Measurements from ENCODE around the gene SCN5A. TPM values are rescaled to one million over a fixed set of nuclear protein-coding genes. Genes with fewer than 3 reads are reported as not detected.

SCN5A gene
- total and polyA plus RNA-seq, 2 of the 4 experiments (the other 2 are of a cell fraction) = 1.9 to 2.0 TPM

- H3K18ac ChIP-seq (ENCODE audit: low read depth, low read length) = no peak overlapping the region
- in situ Hi-C loops (cut with MboI; ENCODE audit: low sequenced_read_pairs) = loop anchor here (5.0 kb wide), 1 partner anchor 108 kb away; no protein-coding TSS in a partner anchor
- no peak overlapping the region for H4K5ac ChIP-seq (ENCODE audit: low read depth, low read length)
- H4K91ac ChIP-seq (ENCODE audit: insufficient read depth, low read depth, low read length) = no peak overlapping the region
- no peak overlapping the region for H3K9ac ChIP-seq (ENCODE audit: low read depth, low read length)
- intact Hi-C loops (cut with micrococcal nuclease) = loop anchor here (5.0 kb wide), 1 partner anchor 352 kb away; no protein-coding TSS in a partner anchor
- no peak overlapping the region for H2AK9ac ChIP-seq (replicated peaks; ENCODE audit: low read depth, low read length, poor library complexity)
- H2BK20ac ChIP-seq (ENCODE audit: low read depth, low read length) = no peak overlapping the region
- TF ChIP-seq BHLHE40 (IDR thresholded peaks at IDR 0.05; ENCODE audit: low read depth, low read length) = no peak
- no peak for TF ChIP-seq SMC3 (IDR thresholded peaks at IDR 0.05; ENCODE audit: low read depth, low read length)
- no peak for TF ChIP-seq MAZ (IDR thresholded peaks at IDR 0.05; ENCODE audit: borderline replicate concordance, low read depth, low read length)
- no peak for TF ChIP-seq CHD1 (IDR thresholded peaks at IDR 0.05; ENCODE audit: low read depth, low read length)
- TF ChIP-seq POLR2A (IDR thresholded peaks at IDR 0.05; ENCODE audit: low read depth, low read length) = no peak
- no peak for TF ChIP-seq NFE2L2 (IDR thresholded peaks at IDR 0.05; ENCODE audit: low read depth, low read length)
- WGBS, 2 experiments (ENCODE audit: extremely low coverage in 2 of 2, insufficient read length in 1 of 2) = 63% methylated on average over 3 of the region's 4 CpGs; no CpG with 5 or more reads in 1 of the 2 experiments
- no peak overlapping the region for H3K4me3 ChIP-seq (ENCODE audit: insufficient read depth, low read depth, low read length)
- no peaks in the 10 kb centered on the region for H4K20me1 ChIP-seq (ENCODE audit: insufficient read depth, low read length)
- peaks cover 2% of the 10 kb centered on the region; the same call in 1 of the 2 replicates for H3K27me3 ChIP-seq (ENCODE audit: control insufficient read depth, insufficient read depth, low read length)
- BruUV-seq (replicated peaks) = no TSS peak
- DNase-seq = no peak
- peaks cover 2% of the 10 kb centered on the region for H3K4me1 ChIP-seq (ENCODE audit: control insufficient read depth, insufficient read depth, low read length)
- no peak overlapping the region for H3K27ac ChIP-seq (ENCODE audit: insufficient read depth, low read length)
- ChIA-PET POLR2A (ENCODE audit: unreplicated experiment) (no interaction called here), CTCF (interaction anchor here (0.7 kb wide), 1 partner anchor 355 kb away, joined by 3 read pairs; no protein-coding TSS in a partner anchor)
- H3K9me1 ChIP-seq (ENCODE audit: insufficient read depth, low read length) = no peaks in the 10 kb centered on the region; the same call in 1 of the 2 replicates
- H3K9me3 ChIP-seq (ENCODE audit: control insufficient read depth, insufficient read depth, low read length) = no peaks in the 10 kb centered on the region
- ATAC-seq (ENCODE audit: low read depth) = no peak
- H3K23ac ChIP-seq (ENCODE audit: low read depth, low read length) = no peak overlapping the region
- H2BK120ac ChIP-seq (ENCODE audit: low read depth, low read length) = no peak overlapping the region
- no peak overlapping the region for H2AK5ac ChIP-seq (ENCODE audit: low read depth, low read length)
- dilution Hi-C loops (cut with HindIII; ENCODE audit: low sequenced_read_pairs, unreplicated experiment) = no loop called here
- no peak overlapping the region for H3K56ac ChIP-seq (ENCODE audit: extremely low read depth, insufficient read depth, low read length)
- H2BK15ac ChIP-seq (ENCODE audit: low read depth, low read length) = no peak overlapping the region
- H3K4me2 ChIP-seq (ENCODE audit: low read depth, low read length) = no peak overlapping the region
- no peak overlapping the region for H3K4ac ChIP-seq (ENCODE audit: low read depth, low read length)
- no peak overlapping the region for H3K14ac ChIP-seq (replicated peaks; ENCODE audit: low read depth, low read length)
- H2BK5ac ChIP-seq (ENCODE audit: low read depth, low read length, poor library complexity, severe bottlenecking) = no peak overlapping the region
- no peak overlapping the region for H4K8ac ChIP-seq (ENCODE audit: low read depth in 2 of 2, low read length in 2 of 2)
- peaks cover 0 to 11% of the 10 kb centered on the region in 2 experiments; a peak in 2 of 4 replicates for H3K79me1 ChIP-seq (ENCODE audit: low read depth in 1 of 2, low read length in 2 of 2)
- no peak overlapping the region for H2AFZ ChIP-seq (replicated peaks; ENCODE audit: low read length, poor library complexity)
- H3K36me3 ChIP-seq (ENCODE audit: control insufficient read depth, insufficient read depth, low read length) = no peaks in the 10 kb centered on the region
These were observed 4.4 kb downstream of the SCN5A start for GRCh38 chr3:38645076-38645475.

Data from IMR-90 (cell line).